Epithelial cell of esophagus (primary cell): Measurements from ENCODE around the gene SCFD1.

Source experiments
- DNase-seq: peaks from one replicate; pipeline ENCODE4 v3.0.0; 2010; ENCODE audit warnings: low read depth
- H3K4me3 ChIP-seq: 2 replicates; pipeline ENCODE4 v1.5.1; 2011; ENCODE audit warnings: mild to moderate bottlenecking, low read length, control low read depth
- TF ChIP-seq, protein P1 (sequence below): IDR thresholded peaks from 2 replicates; pipeline ENCODE4 v1.5.1; 2011; ENCODE audit warnings: low read depth, mild to moderate bottlenecking, low read length, control low read depth, inconsistent platforms; ENCODE audit not compliant: insufficient read depth; ENCODE audit errors: missing control alignments

Gene SCFD1

DNA sequence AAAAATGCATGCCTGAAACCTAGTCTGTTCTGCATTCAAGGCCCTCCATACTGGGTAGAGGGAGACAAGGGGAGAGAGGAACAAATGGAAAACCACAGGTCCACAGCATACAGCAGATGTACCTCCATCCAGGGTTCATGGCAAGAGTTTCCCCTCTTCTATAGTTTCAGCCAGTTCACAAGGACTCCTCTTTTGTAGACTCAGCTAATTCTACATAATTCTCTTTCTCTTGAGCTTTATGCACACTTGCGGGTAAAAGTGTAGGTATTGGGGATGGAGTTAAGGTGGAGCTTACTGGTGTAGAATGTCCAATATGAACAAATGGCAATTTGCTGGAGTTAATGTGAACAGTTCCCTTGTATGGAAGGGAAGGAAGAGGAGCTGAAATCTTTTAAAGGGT lies 39.7 kb upstream of the SCFD1 start:
- H3K4me3 ChIP-seq, result no peak overlapping the region
- no peak for DNase-seq
- TF ChIP-seq, protein P1, sequence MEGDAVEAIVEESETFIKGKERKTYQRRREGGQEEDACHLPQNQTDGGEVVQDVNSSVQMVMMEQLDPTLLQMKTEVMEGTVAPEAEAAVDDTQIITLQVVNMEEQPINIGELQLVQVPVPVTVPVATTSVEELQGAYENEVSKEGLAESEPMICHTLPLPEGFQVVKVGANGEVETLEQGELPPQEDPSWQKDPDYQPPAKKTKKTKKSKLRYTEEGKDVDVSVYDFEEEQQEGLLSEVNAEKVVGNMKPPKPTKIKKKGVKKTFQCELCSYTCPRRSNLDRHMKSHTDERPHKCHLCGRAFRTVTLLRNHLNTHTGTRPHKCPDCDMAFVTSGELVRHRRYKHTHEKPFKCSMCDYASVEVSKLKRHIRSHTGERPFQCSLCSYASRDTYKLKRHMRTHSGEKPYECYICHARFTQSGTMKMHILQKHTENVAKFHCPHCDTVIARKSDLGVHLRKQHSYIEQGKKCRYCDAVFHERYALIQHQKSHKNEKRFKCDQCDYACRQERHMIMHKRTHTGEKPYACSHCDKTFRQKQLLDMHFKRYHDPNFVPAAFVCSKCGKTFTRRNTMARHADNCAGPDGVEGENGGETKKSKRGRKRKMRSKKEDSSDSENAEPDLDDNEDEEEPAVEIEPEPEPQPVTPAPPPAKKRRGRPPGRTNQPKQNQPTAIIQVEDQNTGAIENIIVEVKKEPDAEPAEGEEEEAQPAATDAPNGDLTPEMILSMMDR, result no peak

DNA sequence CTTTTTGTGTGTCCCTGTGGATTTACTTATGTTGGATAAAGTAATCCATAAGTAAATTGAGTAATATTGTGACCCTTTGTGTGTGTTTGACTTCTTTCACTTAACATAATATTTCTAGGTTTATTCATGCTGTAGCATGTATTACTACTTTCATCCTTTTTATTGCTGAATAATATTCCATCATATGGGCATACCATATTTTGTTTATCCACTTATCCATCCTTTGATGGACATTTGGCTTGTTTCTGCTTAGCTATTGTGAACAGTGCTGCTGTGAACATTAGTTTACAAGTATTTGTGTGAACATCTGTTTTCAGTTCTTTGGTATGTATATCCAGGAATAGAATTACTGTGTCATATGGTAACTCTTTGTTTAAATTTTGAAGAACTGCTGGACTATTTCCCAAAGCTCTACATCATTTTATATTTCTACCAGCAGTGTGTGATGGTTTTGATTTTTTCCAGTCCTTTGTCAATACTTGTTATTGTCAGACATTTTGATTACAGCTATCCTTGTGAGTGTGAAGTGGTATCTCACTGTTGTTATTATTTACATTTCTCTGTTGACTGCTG lies 38.0 kb upstream of the SCFD1 start:
- no peak overlapping the region for H3K4me3 ChIP-seq
- no peak for DNase-seq
- TF ChIP-seq, protein P1, result no peak

DNA sequence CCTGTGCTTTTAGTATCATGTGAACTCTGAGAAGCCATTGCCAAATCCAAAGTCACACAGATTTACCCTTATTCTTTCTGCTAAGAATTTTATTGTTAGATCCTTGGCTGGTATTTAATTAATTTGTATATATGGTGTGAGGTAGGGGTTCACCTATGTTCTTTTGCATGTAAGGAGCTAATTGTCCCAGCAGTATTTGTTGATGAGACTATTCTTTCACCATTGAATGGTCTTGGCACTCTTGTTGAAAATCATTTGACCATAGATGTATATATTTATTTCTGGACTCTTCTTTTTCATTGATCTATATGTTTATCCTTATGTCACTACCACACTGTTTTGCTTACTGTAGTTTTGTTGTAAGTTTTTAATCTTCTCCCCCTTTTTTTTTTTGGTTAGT lies 36.9 kb upstream of the SCFD1 start:
- H3K4me3 ChIP-seq, result no peak overlapping the region
- TF ChIP-seq, protein P1, result no peak
- no peak for DNase-seq

DNA sequence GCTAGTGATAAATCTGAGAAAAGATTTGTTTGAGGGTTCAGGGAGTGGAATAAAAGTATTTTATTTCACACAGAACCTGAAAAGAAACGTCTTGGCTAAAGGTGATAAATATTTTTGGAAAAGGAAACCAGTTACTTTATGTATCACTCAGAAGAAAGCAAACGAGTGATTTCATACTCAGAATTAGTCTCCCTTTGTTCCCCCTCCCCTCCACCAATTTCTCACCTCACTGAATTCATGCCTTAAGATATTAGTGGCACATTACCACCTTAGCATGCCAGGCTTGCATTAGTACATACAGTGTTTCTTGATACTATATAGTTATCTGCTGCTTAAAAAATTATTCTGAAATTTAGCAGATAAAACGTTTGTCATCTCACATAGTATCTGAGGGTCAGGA lies 35.0 kb upstream of the SCFD1 start:
- TF ChIP-seq, protein P1, result no peak
- DNase-seq, result no peak
- no peak overlapping the region for H3K4me3 ChIP-seq

DNA sequence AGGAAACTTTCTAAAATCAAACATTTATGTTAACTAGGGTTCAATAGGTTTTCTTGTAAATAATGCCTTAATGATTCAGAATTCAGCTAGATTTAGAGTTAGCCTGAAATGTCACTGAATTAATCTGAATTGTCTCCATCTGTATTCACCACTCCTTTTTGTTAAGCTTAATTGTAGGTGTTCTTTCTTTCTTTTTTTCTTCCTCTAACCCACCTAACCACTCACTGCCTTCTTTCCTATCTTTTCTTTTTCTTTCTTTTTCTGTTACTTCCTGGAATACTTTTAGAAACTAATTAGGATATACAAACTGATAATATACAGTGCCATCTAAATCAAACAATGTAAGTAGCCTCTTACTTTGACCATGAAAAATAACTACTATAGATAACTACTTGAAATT lies 33.2 kb upstream of the SCFD1 start:
- no peak for DNase-seq
- H3K4me3 ChIP-seq, result no peak overlapping the region
- TF ChIP-seq, protein P1, result no peak

DNA sequence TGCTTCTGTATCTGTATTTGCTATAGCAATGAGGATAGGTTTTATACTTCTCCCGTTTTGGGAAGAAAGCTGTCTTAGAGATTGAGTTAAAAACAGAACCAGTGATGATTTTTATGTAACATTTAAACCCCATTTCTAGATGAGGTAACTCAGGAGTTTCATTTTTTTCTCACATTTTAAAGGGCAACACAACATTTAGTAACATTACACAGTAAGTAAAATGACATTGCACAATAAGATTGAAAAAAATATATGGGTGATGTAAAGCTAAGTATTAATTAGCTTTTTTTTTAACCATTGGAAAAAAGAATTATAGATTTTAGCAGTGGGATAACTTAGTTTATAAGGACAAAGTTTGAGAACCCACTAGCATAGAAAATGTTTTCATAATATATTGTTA lies 25.2 kb upstream of the SCFD1 start:
- no peak for DNase-seq
- H3K4me3 ChIP-seq, result no peak overlapping the region
- TF ChIP-seq, protein P1, result no peak

DNA sequence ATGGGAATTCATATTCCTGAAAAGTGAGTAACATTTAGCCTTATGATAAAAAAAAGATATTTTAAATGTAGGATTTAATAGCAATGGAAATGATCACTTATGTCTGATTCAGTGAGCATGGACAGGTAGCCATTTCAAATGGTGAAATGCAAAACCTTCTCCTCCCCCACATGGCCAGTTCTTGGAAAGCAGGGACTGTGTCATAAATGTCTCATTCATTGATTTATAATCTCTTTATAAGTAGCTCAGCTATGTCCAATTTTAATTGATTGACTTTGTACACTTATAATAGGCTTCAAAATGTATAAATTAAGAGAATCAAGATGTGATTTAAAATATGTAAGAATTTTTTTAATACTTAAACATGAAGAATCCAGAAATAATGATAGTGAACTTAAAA lies 24.6 kb upstream of the SCFD1 start:
- DNase-seq, result no peak
- no peak overlapping the region for H3K4me3 ChIP-seq
- TF ChIP-seq, protein P1, result no peak
